ENCODE data around the gene TREM1. TPM values are rescaled to one million over a fixed set of nuclear protein-coding genes. Genes with fewer than 3 reads are reported as not detected.

The TREM1 gene
- total and polyA plus RNA-seq, 4 donors, result 0.09 to 1.3 (median 0.38) TPM

GRCh38 chr6:41247882-41248705 lies 38.4 kb downstream of the TREM1 start:
- Histone ChIP-seq H3K9me3 (ENCODE audit: control insufficient read depth in 4 of 4, low read length in 3 of 4) (peaks cover 0 to 3% (median 0%) of the 10 kb centered on the region in 4 donors), H3K9ac (ENCODE audit: low read depth in 1 of 2, low read length in 2 of 2) (no peak overlapping the region), H3K4me3 (ENCODE audit: low read depth in 1 of 3, low read length in 3 of 3) (no peak overlapping the region), H3K27ac (ENCODE audit: low read depth in 1 of 2, low read length in 2 of 2) (no peak overlapping the region), H3K27me3 (ENCODE audit: control insufficient read depth in 4 of 4, insufficient read depth in 4 of 4, low read length in 3 of 4) (no peaks in the 10 kb centered on the region), H3K4me1 (ENCODE audit: control insufficient read depth in 4 of 4, insufficient read depth in 4 of 4, low read length in 3 of 4) (no peaks in the 10 kb centered on the region), H3K36me3 (ENCODE audit: control insufficient read depth in 4 of 4, insufficient read depth in 3 of 4, low read depth in 1 of 4, low read length in 3 of 4) (no peaks in the 10 kb centered on the region)
- TF ChIP-seq TAF1 (conservative IDR thresholded peaks at IDR 0.05) (no peak), EGR1 (IDR thresholded peaks at IDR 0.05; ENCODE audit: low read depth in 2 of 2) (no peak), FOXA2 (IDR thresholded peaks at IDR 0.05) (no peak), ATF3 (IDR thresholded peaks at IDR 0.05) (no peak), JUND (IDR thresholded peaks at IDR 0.05) (no peak), RXRA (IDR thresholded peaks at IDR 0.05) (no peak), RAD21 (IDR thresholded peaks at IDR 0.05) (no peak), MAX (IDR thresholded peaks at IDR 0.05) (no peak), HNF4A (conservative IDR thresholded peaks at IDR 0.05) (no peak), HNF4G (IDR thresholded peaks at IDR 0.05) (no peak), SP1 (IDR thresholded peaks at IDR 0.05) (no peak), CTCF (IDR thresholded peaks at IDR 0.05; ENCODE audit: low read depth, low read length, missing input control) (no peak), ZBTB33 (IDR thresholded peaks at IDR 0.05) (no peak), FOXA1 (IDR thresholded peaks at IDR 0.05) (no peak), YY1 (IDR thresholded peaks at IDR 0.05) (no peak), REST (IDR thresholded peaks at IDR 0.05) (no peak)
- WGBS, result 74% methylated on average over 7 of the region's 7 CpGs
- no peak for DNase-seq (ENCODE audit: low spot score)

Measured in liver (tissue), 9 donors.